ENCODE data around the gene RBMS3. TPM values are rescaled to one million over a fixed set of nuclear protein-coding genes. Genes with fewer than 3 reads are reported as not detected.

RBMS3 gene
- total RNA-seq, 1 experiment from 2014 or later, result 0.42 TPM

GRCh38 chr3:29512641-29513040 lies 231.8 kb downstream of the RBMS3 start:
- no peak overlapping the region for H3K4me3 ChIP-seq (replicated peaks in 1 of 2; ENCODE audit: low read depth in 1 of 2, low read length in 2 of 2)
- no peak overlapping the region for H3K4me2 ChIP-seq (ENCODE audit: low read length)
- H3K27ac ChIP-seq (ENCODE audit: low read depth, low read length), result no peak overlapping the region
- H3K36me3 ChIP-seq (ENCODE audit: control insufficient read depth in 1 of 2, insufficient read depth in 2 of 2, low read length in 2 of 2), result no peaks in the 10 kb centered on the region
- no peak overlapping the region for H2AFZ ChIP-seq (ENCODE audit: low read depth, low read length, poor library complexity, severe bottlenecking)
- RAD21 ChIA-PET (ENCODE audit: low non-redundant PET in 1 of 2, low total read pairs in 2 of 2, uncharacterized antibody in 2 of 2, unreplicated experiment in 2 of 2), result no interaction called here
- no TSS peak for BruUV-seq (replicated peaks)
- DNase-seq (ENCODE audit: low read depth, low spot score), result no peak
- H3K9me3 ChIP-seq (ENCODE audit: control insufficient read depth in 1 of 2, insufficient read depth in 1 of 2, low read depth in 1 of 2, low read length in 2 of 2), result no peaks in the 10 kb centered on the region
- peaks cover 9% of the 10 kb centered on the region; the same call in 1 of the 2 replicates for H3K27me3 ChIP-seq (ENCODE audit: insufficient read depth, low read length)
- H4K20me1 ChIP-seq (ENCODE audit: insufficient read depth), result no peaks in the 10 kb centered on the region
- no peak overlapping the region for H3K9ac ChIP-seq (ENCODE audit: low read length)
- POLR2A ChIA-PET, result no interaction called here
- intact Hi-C loops (cut with micrococcal nuclease), result no loop called here
- TF ChIP-seq RAD21 (IDR thresholded peaks at IDR 0.05; ENCODE audit: low read depth) (no peak), SIN3A (IDR thresholded peaks at IDR 0.05; ENCODE audit: low read depth) (no peak), ZFX (IDR thresholded peaks at IDR 0.05) (no peak), ELF1 (IDR thresholded peaks at IDR 0.05; ENCODE audit: borderline replicate concordance, low read depth) (no peak), EZH2 (IDR thresholded peaks at IDR 0.05) (no peak), EZH2phosphoT487 (IDR thresholded peaks at IDR 0.05; ENCODE audit: borderline replicate concordance) (no peak), POLR2AphosphoS5 (IDR thresholded peaks at IDR 0.05; ENCODE audit: low read depth, low read length) (no peak), SRF (IDR thresholded peaks at IDR 0.05; ENCODE audit: low read depth) (no peak), CBX3 (IDR thresholded peaks at IDR 0.05; ENCODE audit: low read depth) (no peak), ZBTB33 (IDR thresholded peaks at IDR 0.05; ENCODE audit: extremely low read depth, insufficient replicate concordance, low read length) (no peak), JUND (IDR thresholded peaks at IDR 0.05) (no peak), YY1 (IDR thresholded peaks at IDR 0.05; ENCODE audit: extremely low read depth, insufficient replicate concordance, low read depth, low read length) (no peak), FOSL1 (IDR thresholded peaks at IDR 0.05; ENCODE audit: low read depth) (no peak), ZNF274 (IDR thresholded peaks at IDR 0.05; ENCODE audit: low read depth, low read length) (no peak)
- TF ChIP-seq, protein P1, sequence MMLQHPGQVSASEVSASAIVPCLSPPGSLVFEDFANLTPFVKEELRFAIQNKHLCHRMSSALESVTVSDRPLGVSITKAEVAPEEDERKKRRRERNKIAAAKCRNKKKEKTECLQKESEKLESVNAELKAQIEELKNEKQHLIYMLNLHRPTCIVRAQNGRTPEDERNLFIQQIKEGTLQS (IDR thresholded peaks at IDR 0.05), result no peak
- TF ChIP-seq, protein P2, sequence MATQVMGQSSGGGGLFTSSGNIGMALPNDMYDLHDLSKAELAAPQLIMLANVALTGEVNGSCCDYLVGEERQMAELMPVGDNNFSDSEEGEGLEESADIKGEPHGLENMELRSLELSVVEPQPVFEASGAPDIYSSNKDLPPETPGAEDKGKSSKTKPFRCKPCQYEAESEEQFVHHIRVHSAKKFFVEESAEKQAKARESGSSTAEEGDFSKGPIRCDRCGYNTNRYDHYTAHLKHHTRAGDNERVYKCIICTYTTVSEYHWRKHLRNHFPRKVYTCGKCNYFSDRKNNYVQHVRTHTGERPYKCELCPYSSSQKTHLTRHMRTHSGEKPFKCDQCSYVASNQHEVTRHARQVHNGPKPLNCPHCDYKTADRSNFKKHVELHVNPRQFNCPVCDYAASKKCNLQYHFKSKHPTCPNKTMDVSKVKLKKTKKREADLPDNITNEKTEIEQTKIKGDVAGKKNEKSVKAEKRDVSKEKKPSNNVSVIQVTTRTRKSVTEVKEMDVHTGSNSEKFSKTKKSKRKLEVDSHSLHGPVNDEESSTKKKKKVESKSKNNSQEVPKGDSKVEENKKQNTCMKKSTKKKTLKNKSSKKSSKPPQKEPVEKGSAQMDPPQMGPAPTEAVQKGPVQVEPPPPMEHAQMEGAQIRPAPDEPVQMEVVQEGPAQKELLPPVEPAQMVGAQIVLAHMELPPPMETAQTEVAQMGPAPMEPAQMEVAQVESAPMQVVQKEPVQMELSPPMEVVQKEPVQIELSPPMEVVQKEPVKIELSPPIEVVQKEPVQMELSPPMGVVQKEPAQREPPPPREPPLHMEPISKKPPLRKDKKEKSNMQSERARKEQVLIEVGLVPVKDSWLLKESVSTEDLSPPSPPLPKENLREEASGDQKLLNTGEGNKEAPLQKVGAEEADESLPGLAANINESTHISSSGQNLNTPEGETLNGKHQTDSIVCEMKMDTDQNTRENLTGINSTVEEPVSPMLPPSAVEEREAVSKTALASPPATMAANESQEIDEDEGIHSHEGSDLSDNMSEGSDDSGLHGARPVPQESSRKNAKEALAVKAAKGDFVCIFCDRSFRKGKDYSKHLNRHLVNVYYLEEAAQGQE (IDR thresholded peaks at IDR 0.05; ENCODE audit: low read depth), result no peak
- TF ChIP-seq, protein P3, sequence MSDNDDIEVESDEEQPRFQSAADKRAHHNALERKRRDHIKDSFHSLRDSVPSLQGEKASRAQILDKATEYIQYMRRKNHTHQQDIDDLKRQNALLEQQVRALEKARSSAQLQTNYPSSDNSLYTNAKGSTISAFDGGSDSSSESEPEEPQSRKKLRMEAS (IDR thresholded peaks at IDR 0.05), result no peak
- H3K4me1 ChIP-seq (ENCODE audit: control insufficient read depth in 1 of 2, insufficient read depth in 2 of 2, low read length in 2 of 2), result no peaks in the 10 kb centered on the region
- no peak for ATAC-seq
- H3K9me2 ChIP-seq (ENCODE audit: insufficient read depth), result no peaks in the 10 kb centered on the region
- H3K79me2 ChIP-seq (ENCODE audit: insufficient read depth, low read length), result no peaks in the 10 kb centered on the region
- CTCF ChIA-PET, result no interaction called here

Data from HCT116 (cell line).